Keratinocyte (primary cell): ENCODE measurements around the gene ITGB4. TPM values are rescaled to one million over a fixed set of nuclear protein-coding genes. Genes with fewer than 3 reads are reported as not detected.

ENCODE experiments used
- DNase-seq: peaks from one replicate; pipeline ENCODE4 v3.0.0-alpha.2; 2011; ENCODE audit warnings: low read depth, missing footprints, low spot score
- FAIRE-seq: peaks from 2 replicates; lab custom pipeline; 2011; peaks lifted over from hg19 to GRCh38; lab: Jason Lieb, UNC
- H2AFZ ChIP-seq: 2 replicates; pipeline ENCODE4 v1.6.0; 2012; ENCODE audit warnings: low read length, control low read depth, inconsistent platforms; ENCODE audit not compliant: control insufficient read depth
- H3K27ac ChIP-seq: 2 replicates; pipeline ENCODE4 v1.5.1; 2011; ENCODE audit warnings: low read length; ENCODE audit not compliant: control insufficient read depth, insufficient read depth
- H3K27me3 ChIP-seq: 3 replicates; pipeline ENCODE4 v1.6.0; 2011; ENCODE audit warnings: low read length; ENCODE audit not compliant: control insufficient read depth, insufficient read depth; ENCODE audit errors: extremely low read depth
- H3K36me3 ChIP-seq, 2 experiments: 2 replicates in 1 of 2; 3 replicates in 1 of 2; pipeline ENCODE4 v1.5.1; 2011; ENCODE audit warnings: low read length in 2 of 2, mild to moderate bottlenecking in 1 of 2; ENCODE audit not compliant: control insufficient read depth in 2 of 2, insufficient read depth in 2 of 2; ENCODE audit errors: extremely low read depth in 1 of 2
- H3K4me1 ChIP-seq: 3 replicates; pipeline ENCODE4 v1.5.1; 2011; ENCODE audit warnings: low read length; ENCODE audit not compliant: control insufficient read depth, insufficient read depth; ENCODE audit errors: extremely low read depth
- H3K4me2 ChIP-seq: 3 replicates; pipeline ENCODE4 v1.6.0; 2011; ENCODE audit warnings: low read depth, low read length; ENCODE audit not compliant: control insufficient read depth, insufficient read depth; ENCODE audit errors: extremely low read depth
- H3K4me3 ChIP-seq, 3 experiments: fragments of 200-600 bp in 1 of 3; sonication (generic) in 1 of 3; 2 replicates in 2 of 3; 3 replicates in 1 of 3; pipeline ENCODE4 v1.5.1; 2011 to 2016; ENCODE audit warnings: low read length in 3 of 3, mild to moderate bottlenecking in 3 of 3, control low read depth in 2 of 3, inconsistent platforms in 1 of 3, low read depth in 1 of 3, mixed read lengths in 1 of 3, mixed run types in 1 of 3, moderate library complexity in 1 of 3; ENCODE audit not compliant: control insufficient read depth in 2 of 3, insufficient read depth in 2 of 3; ENCODE audit errors: extremely low read depth in 1 of 3
- H3K79me2 ChIP-seq: 2 replicates; pipeline ENCODE4 v1.6.0; 2012; ENCODE audit warnings: low read length; ENCODE audit not compliant: control insufficient read depth, insufficient read depth
- H3K9ac ChIP-seq: 3 replicates; pipeline ENCODE4 v1.6.0; 2011; ENCODE audit warnings: low read length; ENCODE audit not compliant: control insufficient read depth, insufficient read depth; ENCODE audit errors: extremely low read depth
- H3K9me1 ChIP-seq: 3 replicates; pipeline ENCODE4 v1.6.0; 2011; ENCODE audit warnings: low read length; ENCODE audit not compliant: control insufficient read depth, insufficient read depth; ENCODE audit errors: extremely low read depth
- H3K9me3 ChIP-seq: 2 replicates; pipeline ENCODE4 v1.5.1; 2012; ENCODE audit warnings: low read depth, low read length; ENCODE audit not compliant: control insufficient read depth
- H4K20me1 ChIP-seq: 3 replicates; pipeline ENCODE4 v1.6.0; 2011; ENCODE audit warnings: low read length; ENCODE audit not compliant: control insufficient read depth, insufficient read depth; ENCODE audit errors: extremely low read depth
- CTCF ChIP-seq, 3 experiments: IDR thresholded peaks in 1 of 3; conservative IDR thresholded peaks in 1 of 3; optimal IDR thresholded peaks in 1 of 3; 2 replicates in 2 of 3; 3 replicates in 1 of 3; pipeline versions ENCODE3 to v1.5.1; 2011; ENCODE audit warnings: low read length in 3 of 3, mild to moderate bottlenecking in 3 of 3, moderate library complexity in 2 of 3, control low read depth in 1 of 3, inconsistent platforms in 1 of 3; ENCODE audit not compliant: insufficient read depth in 2 of 3; ENCODE audit errors: extremely low read depth in 1 of 3
- EZH2 ChIP-seq: IDR thresholded peaks from one replicate; pipeline ENCODE4 v1.6.1; 2012; ENCODE audit warnings: inconsistent platforms, mild to moderate bottlenecking, low read length, moderate library complexity
- dilution Hi-C: fragments of 300-500 bp; cut with MboI; formaldehyde crosslinking; loops from one replicate; pipeline ENCODE4 v1.7.0; 2020; ENCODE audit warnings: low sequenced_read_pairs; ENCODE audit not compliant: extremely low pct_ligation_motif_present
- polyA plus RNA-seq, 5 experiments: library from polyadenylated mRNA; depleted of rRNA in 3 of 5; stranded (reverse) in 3 of 5; stranded (forward) in 1 of 5; unstranded in 1 of 5; fragments of >200 nt; gene quantifications; 1 replicate in 1 of 5; 2 replicates in 3 of 5; 3 replicates in 1 of 5; pipeline versions ENCODE4 v1.2.1 to v1.2.3, GENCODE V29; 2011 to 2012; ENCODE audit warnings: missing spikeins in 2 of 5, low read depth in 1 of 5, low replicate concordance in 1 of 5

The ITGB4 gene
- polyA plus RNA-seq, 1 donor (not counting 4 experiments of a cell fraction or from before 2014, with no cell fraction given): 761 TPM

- H3K27me3 ChIP-seq: no peaks in the 10 kb centered on the region
- peaks cover 85% of the 10 kb centered on the region for H4K20me1 ChIP-seq
- no peaks in the 10 kb centered on the region for H3K9me3 ChIP-seq
- H3K36me3 ChIP-seq: peaks cover 62 to 78% of the 10 kb centered on the region in 2 experiments
- no peak overlapping the region for H3K4me3 ChIP-seq
- dilution Hi-C loops: no loop called here
- FAIRE-seq (no peak), DNase-seq (no peak)
- H3K4me1 ChIP-seq: peaks cover 4% of the 10 kb centered on the region
- no peaks in the 10 kb centered on the region for H3K9me1 ChIP-seq
- no peak overlapping the region for H2AFZ ChIP-seq
- H3K9ac ChIP-seq: no peak overlapping the region
- H3K79me2 ChIP-seq: peaks cover 79% of the 10 kb centered on the region
- no peak overlapping the region for H3K27ac ChIP-seq
- no peak overlapping the region for H3K4me2 ChIP-seq
- TF ChIP-seq EZH2 (no peak), CTCF (optimal IDR thresholded peaks at IDR 0.05 in 1 of 3, IDR thresholded peaks at IDR 0.05 in 1 of 3, conservative IDR thresholded peaks at IDR 0.05 in 1 of 3; ENCODE audit: extremely low read depth in 1 of 3, insufficient read depth in 2 of 3, low read length in 3 of 3) (no peak)
Measured at GRCh38 chr17:75730065-75730464, 8.8 kb downstream of the ITGB4 start.

DNA sequence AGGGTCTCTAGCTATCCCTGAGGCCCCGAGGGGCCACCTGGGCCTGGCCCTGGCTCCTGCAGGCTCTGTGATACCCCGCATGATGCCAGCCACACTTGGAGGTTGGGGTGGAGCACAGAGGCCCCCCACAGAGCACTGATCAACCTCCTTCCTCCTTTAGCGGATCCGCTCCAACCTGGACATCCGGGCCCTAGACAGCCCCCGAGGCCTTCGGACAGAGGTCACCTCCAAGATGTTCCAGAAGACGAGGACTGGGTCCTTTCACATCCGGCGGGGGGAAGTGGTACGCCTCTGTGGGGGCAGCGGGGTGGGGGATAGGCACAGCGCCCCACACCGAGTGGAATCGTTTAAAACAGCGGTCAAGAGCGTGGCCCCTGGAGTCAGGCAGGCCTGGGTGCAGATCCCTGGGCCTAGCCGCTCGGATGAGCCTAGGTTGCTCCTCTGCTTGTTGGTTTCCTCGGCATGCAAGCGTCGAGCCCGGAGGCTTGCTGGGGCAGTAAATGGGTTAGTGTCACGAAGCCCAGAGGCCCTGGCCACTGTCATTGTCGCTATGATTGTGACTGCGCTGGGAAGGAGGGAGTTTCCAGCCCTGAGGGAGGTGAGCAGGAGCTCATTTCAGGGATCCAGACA, 9.9 kb downstream of the ITGB4 start:
- dilution Hi-C loops: no loop called here
- H3K9me3 ChIP-seq: no peaks in the 10 kb centered on the region
- H3K9ac ChIP-seq: no peak overlapping the region
- peaks cover 56 to 74% of the 10 kb centered on the region in 2 experiments for H3K36me3 ChIP-seq
- TF ChIP-seq CTCF (optimal IDR thresholded peaks at IDR 0.05 in 1 of 3, IDR thresholded peaks at IDR 0.05 in 1 of 3, conservative IDR thresholded peaks at IDR 0.05 in 1 of 3; ENCODE audit: extremely low read depth in 1 of 3, insufficient read depth in 2 of 3, low read length in 3 of 3) (no peak), EZH2 (no peak)
- DNase-seq (no peak), FAIRE-seq (no peak)
- H4K20me1 ChIP-seq: peaks cover 82% of the 10 kb centered on the region
- H2AFZ ChIP-seq: no peak overlapping the region
- H3K79me2 ChIP-seq: peaks cover 75% of the 10 kb centered on the region
- no peak overlapping the region for H3K4me3 ChIP-seq
- H3K27me3 ChIP-seq: no peaks in the 10 kb centered on the region
- no peak overlapping the region for H3K4me2 ChIP-seq
- no peaks in the 10 kb centered on the region for H3K9me1 ChIP-seq
- peaks cover 2% of the 10 kb centered on the region for H3K4me1 ChIP-seq
- H3K27ac ChIP-seq: no peak overlapping the region
